DOHH2 (cell line): Measurements from ENCODE around the gene AUTS2.

Experiments used
- H3F3A ChIP-seq: fragments of 200-600 bp; sonication (generic), shearing (Covaris generic); 2 replicates; pipeline ENCODE4 v1.6.0; 2016; ENCODE audit warnings: antibody characterized with exemption, mild to moderate bottlenecking; ENCODE audit not compliant: control insufficient read depth, insufficient read depth
- H3K27ac ChIP-seq: fragments of 200-600 bp; sonication (generic); 2 replicates; pipeline ENCODE4 v1.5.1; 2014; ENCODE audit warnings: low read depth, mild to moderate bottlenecking, low read length, moderate library complexity
- H3K27me3 ChIP-seq: fragments of 200-600 bp; sonication (generic); 2 replicates; pipeline ENCODE4 v1.6.1; 2014; ENCODE audit warnings: mild to moderate bottlenecking, low read length, mixed read lengths; ENCODE audit not compliant: control insufficient read depth
- H3K36me3 ChIP-seq: fragments of 200-600 bp; sonication (generic); 2 replicates; pipeline ENCODE4 v1.6.1; 2014; ENCODE audit warnings: mild to moderate bottlenecking, low read length, moderate library complexity, mixed read lengths; ENCODE audit not compliant: control insufficient read depth
- H3K4me1 ChIP-seq: fragments of 200-600 bp; sonication (generic); 2 replicates; pipeline ENCODE4 v1.6.1; 2014; ENCODE audit warnings: mild to moderate bottlenecking, low read length, mixed read lengths; ENCODE audit not compliant: control insufficient read depth
- H3K4me2 ChIP-seq: fragments of 200-600 bp; sonication (generic); 2 replicates; pipeline ENCODE4 v1.6.0; 2014; ENCODE audit warnings: mild to moderate bottlenecking, low read length, moderate library complexity
- H3K4me3 ChIP-seq: fragments of 200-600 bp; sonication (generic); 2 replicates; pipeline ENCODE4 v1.5.1; 2014; ENCODE audit warnings: mild to moderate bottlenecking, low read length, mixed read lengths
- H3K79me2 ChIP-seq: fragments of 200-600 bp; sonication (generic); 2 replicates; pipeline ENCODE4 v1.6.1; 2014; ENCODE audit warnings: mild to moderate bottlenecking, low read length, mixed read lengths; ENCODE audit not compliant: control insufficient read depth
- H3K9me2 ChIP-seq: fragments of 200-600 bp; sonication (generic); replicated peaks from 2 replicates; pipeline ENCODE4 v1.6.1; 2014; ENCODE audit warnings: mild to moderate bottlenecking, low read length, mixed read lengths; ENCODE audit not compliant: control insufficient read depth
- H3K9me3 ChIP-seq: fragments of 200-600 bp; sonication (generic); 2 replicates; pipeline ENCODE4 v1.6.1; 2014; ENCODE audit warnings: antibody characterized with exemption, low read length, mixed read lengths; ENCODE audit not compliant: control insufficient read depth, insufficient read depth
- H4K20me1 ChIP-seq: fragments of 200-600 bp; sonication (generic); 2 replicates; pipeline ENCODE4 v1.6.0; 2014; ENCODE audit warnings: low read depth, mild to moderate bottlenecking, antibody characterized with exemption, low read length, moderate library complexity; ENCODE audit not compliant: control insufficient read depth, insufficient read depth
- EZH2phosphoT487 ChIP-seq: fragments of 200-600 bp; sonication (generic); IDR thresholded peaks from 2 replicates; pipeline ENCODE4 v1.6.1; 2017; ENCODE audit warnings: borderline replicate concordance, mild to moderate bottlenecking, antibody characterized with exemption, low read length, moderate library complexity, mixed read lengths
- TF ChIP-seq, protein P1 (sequence below): fragments of 200-600 bp; sonication (generic); IDR thresholded peaks from one replicate; pipeline ENCODE4 v1.5.1; 2014; ENCODE audit warnings: antibody characterized with exemption, mild to moderate bottlenecking, low read depth, low read length; ENCODE audit not compliant: poor library complexity, severe bottlenecking

The AUTS2 gene

DNA sequence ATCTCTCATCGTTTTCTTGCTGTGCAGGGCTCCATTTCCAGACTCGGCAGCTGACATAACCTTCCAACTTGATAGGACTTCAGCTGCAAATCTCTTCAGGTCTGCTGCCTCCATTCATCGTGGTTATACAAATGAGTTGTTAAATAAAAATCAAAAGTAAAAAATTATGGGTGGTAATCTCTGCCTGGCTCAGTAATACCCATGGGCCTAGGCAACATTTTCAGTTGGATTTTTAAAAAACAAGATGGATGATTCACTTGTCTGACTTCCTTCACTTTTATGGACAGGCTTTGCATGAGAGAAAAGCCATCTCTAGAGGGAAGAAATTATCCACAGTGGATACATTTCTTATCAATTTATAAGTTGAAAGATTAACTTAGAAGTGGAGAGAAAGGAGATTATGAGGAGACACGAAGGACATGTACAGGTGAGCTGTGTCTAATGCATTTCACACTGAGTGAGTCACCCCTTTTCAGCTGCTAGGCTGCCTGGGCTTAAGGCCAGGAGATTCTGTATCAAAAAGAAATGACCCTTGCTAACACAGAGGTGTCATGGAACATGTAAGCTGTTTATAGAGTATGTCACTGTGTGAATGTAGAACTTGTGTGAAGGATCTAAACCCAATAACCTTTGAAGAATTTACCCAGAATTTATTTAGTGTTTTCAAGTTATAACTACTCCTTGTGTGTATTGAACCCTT, 495.1 kb downstream of the AUTS2 start:
- Histone ChIP-seq H3K36me3 (no peaks in the 10 kb centered on the region), H3K4me1 (no peaks in the 10 kb centered on the region), H3K4me2 (no peak overlapping the region), H3K9me2 (no peaks in the 10 kb centered on the region), H3K4me3 (no peak overlapping the region), H4K20me1 (no peaks in the 10 kb centered on the region), H3K27ac (no peak overlapping the region), H3K79me2 (no peaks in the 10 kb centered on the region), H3K9me3 (no peaks in the 10 kb centered on the region), H3K27me3 (no peaks in the 10 kb centered on the region), H3F3A (no peaks in the 10 kb centered on the region)
- no peak for TF ChIP-seq EZH2phosphoT487
- TF ChIP-seq, protein P1, sequence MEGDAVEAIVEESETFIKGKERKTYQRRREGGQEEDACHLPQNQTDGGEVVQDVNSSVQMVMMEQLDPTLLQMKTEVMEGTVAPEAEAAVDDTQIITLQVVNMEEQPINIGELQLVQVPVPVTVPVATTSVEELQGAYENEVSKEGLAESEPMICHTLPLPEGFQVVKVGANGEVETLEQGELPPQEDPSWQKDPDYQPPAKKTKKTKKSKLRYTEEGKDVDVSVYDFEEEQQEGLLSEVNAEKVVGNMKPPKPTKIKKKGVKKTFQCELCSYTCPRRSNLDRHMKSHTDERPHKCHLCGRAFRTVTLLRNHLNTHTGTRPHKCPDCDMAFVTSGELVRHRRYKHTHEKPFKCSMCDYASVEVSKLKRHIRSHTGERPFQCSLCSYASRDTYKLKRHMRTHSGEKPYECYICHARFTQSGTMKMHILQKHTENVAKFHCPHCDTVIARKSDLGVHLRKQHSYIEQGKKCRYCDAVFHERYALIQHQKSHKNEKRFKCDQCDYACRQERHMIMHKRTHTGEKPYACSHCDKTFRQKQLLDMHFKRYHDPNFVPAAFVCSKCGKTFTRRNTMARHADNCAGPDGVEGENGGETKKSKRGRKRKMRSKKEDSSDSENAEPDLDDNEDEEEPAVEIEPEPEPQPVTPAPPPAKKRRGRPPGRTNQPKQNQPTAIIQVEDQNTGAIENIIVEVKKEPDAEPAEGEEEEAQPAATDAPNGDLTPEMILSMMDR, result no peak

DNA sequence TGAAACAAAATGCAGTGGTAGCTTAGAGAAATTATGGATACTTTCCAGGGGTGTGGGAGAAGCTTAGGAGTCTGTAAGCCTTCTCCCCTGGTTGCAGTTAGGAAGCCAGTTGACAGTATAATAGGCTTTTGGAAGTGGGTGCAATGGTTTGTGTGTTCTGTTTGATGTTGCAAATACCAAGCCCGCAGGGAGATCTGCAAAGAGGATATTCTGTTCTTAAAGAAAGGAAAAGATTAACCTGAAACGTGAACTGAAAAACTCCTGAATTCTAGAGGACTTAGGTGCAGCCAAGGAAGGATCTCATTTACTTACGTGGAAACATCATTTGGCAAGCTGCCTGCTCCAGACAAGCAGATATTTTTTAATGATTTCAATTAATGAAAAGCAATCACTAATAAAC, 496.6 kb downstream of the AUTS2 start:
- H3K9me3 ChIP-seq, result no peaks in the 10 kb centered on the region
- H3K4me1 ChIP-seq, result no peaks in the 10 kb centered on the region
- H3K9me2 ChIP-seq, result no peaks in the 10 kb centered on the region
- TF ChIP-seq, protein P1, result no peak
- TF ChIP-seq EZH2phosphoT487, result no peak
- H3K4me2 ChIP-seq, result no peak overlapping the region
- H3K4me3 ChIP-seq, result no peak overlapping the region
- no peaks in the 10 kb centered on the region for H4K20me1 ChIP-seq
- no peaks in the 10 kb centered on the region for H3K36me3 ChIP-seq
- no peak overlapping the region for H3K27ac ChIP-seq
- H3K79me2 ChIP-seq, result no peaks in the 10 kb centered on the region
- H3F3A ChIP-seq, result no peaks in the 10 kb centered on the region
- no peaks in the 10 kb centered on the region for H3K27me3 ChIP-seq

DNA sequence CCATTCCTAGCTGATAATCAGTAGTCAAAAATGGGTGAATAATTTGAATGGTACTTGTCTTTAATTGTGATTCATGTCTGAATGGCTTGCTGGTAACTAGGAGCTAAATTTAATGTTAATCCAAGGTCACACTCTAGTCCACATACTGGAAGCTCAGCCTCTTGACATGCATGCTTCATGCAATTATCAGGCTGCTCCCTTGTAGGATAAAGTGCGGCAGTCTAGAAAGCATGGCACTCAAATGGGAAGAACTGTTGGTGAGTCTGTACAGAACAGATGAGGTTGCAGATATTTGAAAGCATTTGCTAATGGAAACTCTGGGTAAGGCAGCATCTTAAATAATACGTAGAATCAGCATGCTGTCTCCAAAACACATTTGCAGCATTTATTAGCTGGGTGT, 499.4 kb downstream of the AUTS2 start:
- no peaks in the 10 kb centered on the region for H3K9me2 ChIP-seq
- H3K4me2 ChIP-seq, result no peak overlapping the region
- no peaks in the 10 kb centered on the region for H3K4me1 ChIP-seq
- H3F3A ChIP-seq, result no peaks in the 10 kb centered on the region
- H3K36me3 ChIP-seq, result no peaks in the 10 kb centered on the region
- H3K4me3 ChIP-seq, result no peak overlapping the region
- no peaks in the 10 kb centered on the region for H3K9me3 ChIP-seq
- no peak overlapping the region for H3K27ac ChIP-seq
- H4K20me1 ChIP-seq, result no peaks in the 10 kb centered on the region
- TF ChIP-seq EZH2phosphoT487, result no peak
- TF ChIP-seq, protein P1, result no peak
- no peaks in the 10 kb centered on the region for H3K79me2 ChIP-seq
- no peaks in the 10 kb centered on the region for H3K27me3 ChIP-seq
